IMR-90 (cell line): ENCODE measurements around the gene PRCP.

ENCODE experiments used
- POLR2A ChIP-seq: IDR thresholded peaks from 2 replicates; pipeline ENCODE4 v1.6.1; 2012; ENCODE audit warnings: mild to moderate bottlenecking, low read depth, low read length
- RFX5 ChIP-seq: IDR thresholded peaks from 2 replicates; pipeline ENCODE4 v1.8.0; 2012; ENCODE audit warnings: low read depth, mild to moderate bottlenecking, low read length, moderate library complexity
- SMC3 ChIP-seq: fragments of 150-350 bp; IDR thresholded peaks from 2 replicates; pipeline ENCODE4 v1.6.1; 2016; ENCODE audit warnings: low read depth, mild to moderate bottlenecking, antibody characterized with exemption, low read length, moderate library complexity
- TF ChIP-seq, protein P1 (sequence below): conservative IDR thresholded peaks from 2 replicates; pipeline ENCODE4 v1.5.1; 2012; ENCODE audit warnings: mild to moderate bottlenecking, low read depth, low read length, improper control_type of control experiment

DNA sequence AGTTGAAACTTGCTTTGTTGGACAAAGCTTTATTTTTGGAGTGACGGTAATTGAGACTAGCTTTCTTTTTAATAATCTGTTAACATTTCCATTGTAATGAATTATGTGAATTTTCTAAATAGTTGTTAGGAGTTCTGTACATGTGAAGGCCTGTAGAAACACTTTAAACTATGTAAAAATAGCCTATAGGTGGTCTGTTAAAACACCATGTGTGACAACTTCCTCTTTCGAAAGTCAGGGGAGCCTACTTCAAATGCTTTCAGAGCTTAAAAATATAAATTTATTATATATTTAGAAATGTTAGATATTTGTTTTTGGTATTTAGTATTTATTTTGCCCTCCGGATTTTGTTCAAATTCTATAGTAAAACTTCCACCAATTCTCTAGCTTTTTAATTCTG, 30.0 kb upstream of the PRCP start:
- TF ChIP-seq POLR2A (no peak), SMC3 (no peak), RFX5 (no peak)
- TF ChIP-seq, protein P1, sequence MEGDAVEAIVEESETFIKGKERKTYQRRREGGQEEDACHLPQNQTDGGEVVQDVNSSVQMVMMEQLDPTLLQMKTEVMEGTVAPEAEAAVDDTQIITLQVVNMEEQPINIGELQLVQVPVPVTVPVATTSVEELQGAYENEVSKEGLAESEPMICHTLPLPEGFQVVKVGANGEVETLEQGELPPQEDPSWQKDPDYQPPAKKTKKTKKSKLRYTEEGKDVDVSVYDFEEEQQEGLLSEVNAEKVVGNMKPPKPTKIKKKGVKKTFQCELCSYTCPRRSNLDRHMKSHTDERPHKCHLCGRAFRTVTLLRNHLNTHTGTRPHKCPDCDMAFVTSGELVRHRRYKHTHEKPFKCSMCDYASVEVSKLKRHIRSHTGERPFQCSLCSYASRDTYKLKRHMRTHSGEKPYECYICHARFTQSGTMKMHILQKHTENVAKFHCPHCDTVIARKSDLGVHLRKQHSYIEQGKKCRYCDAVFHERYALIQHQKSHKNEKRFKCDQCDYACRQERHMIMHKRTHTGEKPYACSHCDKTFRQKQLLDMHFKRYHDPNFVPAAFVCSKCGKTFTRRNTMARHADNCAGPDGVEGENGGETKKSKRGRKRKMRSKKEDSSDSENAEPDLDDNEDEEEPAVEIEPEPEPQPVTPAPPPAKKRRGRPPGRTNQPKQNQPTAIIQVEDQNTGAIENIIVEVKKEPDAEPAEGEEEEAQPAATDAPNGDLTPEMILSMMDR, result no peak
